ENCODE data around the gene CRTC3. TPM values are rescaled to one million over a fixed set of nuclear protein-coding genes. Genes with fewer than 3 reads are reported as not detected.

CRTC3 gene
- total RNA-seq, 1 donor from 2014 or later = 39.7 TPM

GRCh38 chr15:90571063-90571541, 41.4 kb downstream of the CRTC3 start:
- no peak for DNase-seq (ENCODE audit: low spot score)
- Mint-ChIP-seq H3K9me3 (ENCODE audit: low read depth) (no peaks in the 10 kb centered on the region), H3K4me3 (ENCODE audit: unreplicated experiment) (no peak overlapping the region), H3K27me3 (ENCODE audit: low read depth) (no peaks in the 10 kb centered on the region), H3K36me3 (ENCODE audit: low read depth) (no peaks in the 10 kb centered on the region), H3K4me1 (ENCODE audit: low read depth) (peaks cover 11% of the 10 kb centered on the region), H3K27ac (ENCODE audit: unreplicated experiment) (no peak overlapping the region)
- TF ChIP-seq CTCF (IDR thresholded peaks at IDR 0.05) = no peak

GRCh38 chr15:90572893-90573292, 43.2 kb downstream of the CRTC3 start:
- Mint-ChIP-seq H3K36me3 (ENCODE audit: low read depth) (no peaks in the 10 kb centered on the region), H3K4me3 (ENCODE audit: unreplicated experiment) (no peak overlapping the region), H3K27me3 (ENCODE audit: low read depth) (no peaks in the 10 kb centered on the region), H3K4me1 (ENCODE audit: low read depth) (peaks cover 11% of the 10 kb centered on the region), H3K9me3 (ENCODE audit: low read depth) (no peaks in the 10 kb centered on the region), H3K27ac (ENCODE audit: unreplicated experiment) (no peak overlapping the region)
- DNase-seq (ENCODE audit: low spot score) = no peak
- TF ChIP-seq CTCF (IDR thresholded peaks at IDR 0.05) = no peak

- Mint-ChIP-seq H3K36me3 (ENCODE audit: low read depth) (no peaks in the 10 kb centered on the region), H3K4me1 (ENCODE audit: low read depth) (peaks cover 13% of the 10 kb centered on the region), H3K4me3 (ENCODE audit: unreplicated experiment) (no peak overlapping the region), H3K27me3 (ENCODE audit: low read depth) (no peaks in the 10 kb centered on the region), H3K9me3 (ENCODE audit: low read depth) (no peaks in the 10 kb centered on the region), H3K27ac (ENCODE audit: unreplicated experiment) (no peak overlapping the region)
- DNase-seq (ENCODE audit: low spot score) = no peak
- no peak for TF ChIP-seq CTCF (IDR thresholded peaks at IDR 0.05)
Measured at GRCh38 chr15:90576711-90577389, 47.1 kb downstream of the CRTC3 start.

- H3K36me3 Mint-ChIP-seq (ENCODE audit: low read depth) = no peaks in the 10 kb centered on the region
- H3K27me3 Mint-ChIP-seq (ENCODE audit: low read depth) = no peaks in the 10 kb centered on the region
- DNase-seq (ENCODE audit: low spot score) = no peak
- H3K4me3 Mint-ChIP-seq (ENCODE audit: unreplicated experiment) = no peak overlapping the region
- TF ChIP-seq CTCF (IDR thresholded peaks at IDR 0.05) = no peak
- peaks cover 32% of the 10 kb centered on the region for H3K4me1 Mint-ChIP-seq (ENCODE audit: low read depth)
- H3K9me3 Mint-ChIP-seq (ENCODE audit: low read depth) = no peaks in the 10 kb centered on the region
- H3K27ac Mint-ChIP-seq (ENCODE audit: unreplicated experiment) = no peak overlapping the region
Measured at GRCh38 chr15:90579213-90579612, 49.5 kb downstream of the CRTC3 start.

- TF ChIP-seq CTCF (IDR thresholded peaks at IDR 0.05) = no peak
- Mint-ChIP-seq H3K36me3 (ENCODE audit: low read depth) (no peaks in the 10 kb centered on the region), H3K4me1 (ENCODE audit: low read depth) (peaks cover 29% of the 10 kb centered on the region), H3K27me3 (ENCODE audit: low read depth) (no peaks in the 10 kb centered on the region), H3K27ac (ENCODE audit: unreplicated experiment) (no peak overlapping the region), H3K4me3 (ENCODE audit: unreplicated experiment) (no peak overlapping the region), H3K9me3 (ENCODE audit: low read depth) (no peaks in the 10 kb centered on the region)
- no peak for DNase-seq (ENCODE audit: low spot score)
Measured at GRCh38 chr15:90580099-90580498, 50.4 kb downstream of the CRTC3 start.
